Osteoblast (primary cell): ENCODE data around the gene PPARG. TPM values are rescaled to one million over a fixed set of nuclear protein-coding genes. Genes with fewer than 3 reads are reported as not detected.
A peak's percentile ranks its signal among the peaks of the same experiment; 100 is the strongest.

Source experiments
- DNase-seq: peaks from one replicate; pipeline ENCODE4 v3.0.0; 2011; ENCODE audit warnings: low spot score, mixed read lengths; ENCODE audit not compliant: insufficient read length; ENCODE audit errors: missing footprints
- H2AFZ ChIP-seq: 2 replicates; pipeline ENCODE4 v1.6.0; 2011; ENCODE audit warnings: mild to moderate bottlenecking, low read length
- H3K27ac ChIP-seq: 2 replicates; pipeline ENCODE4 v1.5.1; 2011; ENCODE audit warnings: mild to moderate bottlenecking, low read depth, low read length, moderate library complexity
- H3K27me3 ChIP-seq: 2 replicates; pipeline ENCODE4 v1.6.0; 2012; ENCODE audit warnings: mild to moderate bottlenecking, control low read depth, inconsistent platforms, low read length, moderate library complexity; ENCODE audit not compliant: insufficient read depth
- H3K36me3 ChIP-seq: 2 replicates; pipeline ENCODE4 v1.5.1; 2011; ENCODE audit warnings: mild to moderate bottlenecking, low read length, control low read depth, moderate library complexity; ENCODE audit not compliant: insufficient read depth
- H3K4me1 ChIP-seq: 2 replicates; pipeline ENCODE4 v1.5.1; 2011; ENCODE audit warnings: mild to moderate bottlenecking, low read length, control low read depth, moderate library complexity; ENCODE audit not compliant: insufficient read depth
- H3K4me2 ChIP-seq: 2 replicates; pipeline ENCODE4 v1.6.0; 2011; ENCODE audit warnings: mild to moderate bottlenecking, low read length; ENCODE audit not compliant: insufficient read depth
- H3K4me3 ChIP-seq: fragments of 200-600 bp; sonication (generic); 3 replicates; pipeline ENCODE4 v1.5.1; 2012; ENCODE audit warnings: mild to moderate bottlenecking, low read length, inconsistent platforms; ENCODE audit not compliant: insufficient read depth
- H3K79me2 ChIP-seq: 2 replicates; pipeline ENCODE4 v1.6.0; 2012; ENCODE audit warnings: mild to moderate bottlenecking, low read length, control low read depth, inconsistent platforms; ENCODE audit not compliant: insufficient read depth
- H3K9me3 ChIP-seq: 2 replicates; pipeline ENCODE4 v1.5.1; 2011; ENCODE audit warnings: low read depth, low read length, control low read depth
- H4K20me1 ChIP-seq: 2 replicates; pipeline ENCODE4 v1.6.0; 2012; ENCODE audit warnings: mild to moderate bottlenecking, low read length, control low read depth; ENCODE audit not compliant: insufficient read depth
- total RNA-seq: library from RNA; depleted of rRNA; stranded (reverse); fragments of >200 nt; gene quantifications from 2 replicates; pipeline ENCODE4 v1.2.3, GENCODE V29; 2012
- TF ChIP-seq, protein P1 (sequence below): IDR thresholded peaks from 2 replicates; pipeline ENCODE4 v1.5.1; 2011; ENCODE audit warnings: mild to moderate bottlenecking, low read depth, low read length, moderate library complexity; ENCODE audit errors: extremely low read depth

PPARG gene
- total RNA-seq, 1 donor, result 7.2 TPM

GRCh38 chr3:12303534-12303933 is 14.7 kb downstream of the PPARG start:
- H3K9me3 ChIP-seq, result no peaks in the 10 kb centered on the region
- H3K79me2 ChIP-seq, result peaks cover 2% of the 10 kb centered on the region
- H4K20me1 ChIP-seq, result no peaks in the 10 kb centered on the region
- TF ChIP-seq, protein P1, sequence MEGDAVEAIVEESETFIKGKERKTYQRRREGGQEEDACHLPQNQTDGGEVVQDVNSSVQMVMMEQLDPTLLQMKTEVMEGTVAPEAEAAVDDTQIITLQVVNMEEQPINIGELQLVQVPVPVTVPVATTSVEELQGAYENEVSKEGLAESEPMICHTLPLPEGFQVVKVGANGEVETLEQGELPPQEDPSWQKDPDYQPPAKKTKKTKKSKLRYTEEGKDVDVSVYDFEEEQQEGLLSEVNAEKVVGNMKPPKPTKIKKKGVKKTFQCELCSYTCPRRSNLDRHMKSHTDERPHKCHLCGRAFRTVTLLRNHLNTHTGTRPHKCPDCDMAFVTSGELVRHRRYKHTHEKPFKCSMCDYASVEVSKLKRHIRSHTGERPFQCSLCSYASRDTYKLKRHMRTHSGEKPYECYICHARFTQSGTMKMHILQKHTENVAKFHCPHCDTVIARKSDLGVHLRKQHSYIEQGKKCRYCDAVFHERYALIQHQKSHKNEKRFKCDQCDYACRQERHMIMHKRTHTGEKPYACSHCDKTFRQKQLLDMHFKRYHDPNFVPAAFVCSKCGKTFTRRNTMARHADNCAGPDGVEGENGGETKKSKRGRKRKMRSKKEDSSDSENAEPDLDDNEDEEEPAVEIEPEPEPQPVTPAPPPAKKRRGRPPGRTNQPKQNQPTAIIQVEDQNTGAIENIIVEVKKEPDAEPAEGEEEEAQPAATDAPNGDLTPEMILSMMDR, result no peak
- peak; percentile 92 for DNase-seq
- no peak overlapping the region for H2AFZ ChIP-seq
- no peaks in the 10 kb centered on the region for H3K36me3 ChIP-seq
- no peaks in the 10 kb centered on the region for H3K27me3 ChIP-seq
- peaks cover 23% of the 10 kb centered on the region for H3K4me1 ChIP-seq
- peak overlapping the region; percentile 34 for H3K4me2 ChIP-seq
- no peak overlapping the region for H3K4me3 ChIP-seq
- H3K27ac ChIP-seq, result peak overlapping the region; percentile 75

DNA sequence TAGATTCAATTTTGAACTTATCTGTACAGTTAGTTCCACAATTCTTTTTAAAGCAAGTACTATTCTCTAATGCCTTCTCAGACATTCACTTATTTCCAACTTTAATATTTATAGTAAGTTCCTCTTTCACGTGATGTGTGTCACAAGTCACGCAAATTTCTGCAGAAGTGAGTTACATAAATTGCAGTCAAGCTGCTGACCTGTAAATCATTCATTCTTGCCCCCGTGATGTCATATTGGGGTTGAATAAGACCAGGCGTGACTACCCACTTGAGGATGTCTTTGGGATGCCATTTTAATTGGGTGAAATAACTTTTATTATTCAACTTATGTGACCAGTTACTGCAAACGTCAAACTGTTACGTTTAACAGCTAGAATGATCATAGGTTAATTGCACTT is 15.1 kb downstream of the PPARG start:
- Histone ChIP-seq H3K4me1 (peaks cover 26% of the 10 kb centered on the region), H3K27ac (peak overlapping the region; percentile 26), H3K27me3 (no peaks in the 10 kb centered on the region), H3K9me3 (no peaks in the 10 kb centered on the region), H3K36me3 (no peaks in the 10 kb centered on the region), H3K4me3 (no peak overlapping the region), H2AFZ (no peak overlapping the region), H4K20me1 (no peaks in the 10 kb centered on the region), H3K79me2 (peaks cover 2% of the 10 kb centered on the region), H3K4me2 (no peak overlapping the region)
- no peak for DNase-seq
- TF ChIP-seq, protein P1, result no peak

- Histone ChIP-seq H3K36me3 (no peaks in the 10 kb centered on the region), H3K27ac (no peak overlapping the region), H2AFZ (no peak overlapping the region), H3K27me3 (no peaks in the 10 kb centered on the region), H4K20me1 (no peaks in the 10 kb centered on the region), H3K4me2 (no peak overlapping the region), H3K79me2 (peaks cover 2% of the 10 kb centered on the region), H3K4me1 (peaks cover 34% of the 10 kb centered on the region), H3K4me3 (no peak overlapping the region), H3K9me3 (no peaks in the 10 kb centered on the region)
- no peak for DNase-seq
- TF ChIP-seq, protein P1, result no peak
Measured at GRCh38 chr3:12307136-12307535, 18.3 kb downstream of the PPARG start.

GRCh38 chr3:12308517-12308916 is 19.6 kb downstream of the PPARG start:
- peak overlapping the region; percentile 30 for H3K4me2 ChIP-seq
- no peaks in the 10 kb centered on the region for H4K20me1 ChIP-seq
- peaks cover 2% of the 10 kb centered on the region for H3K79me2 ChIP-seq
- peaks cover 32% of the 10 kb centered on the region for H3K4me1 ChIP-seq
- DNase-seq, result peak; percentile 71
- no peaks in the 10 kb centered on the region for H3K27me3 ChIP-seq
- TF ChIP-seq, protein P1, result no peak
- H3K27ac ChIP-seq, result peak overlapping the region; percentile 40
- H3K4me3 ChIP-seq, result no peak overlapping the region
- no peaks in the 10 kb centered on the region for H3K9me3 ChIP-seq
- no peaks in the 10 kb centered on the region for H3K36me3 ChIP-seq
- no peak overlapping the region for H2AFZ ChIP-seq
